Measurements from ENCODE around the gene NEK10.

The NEK10 gene

DNA sequence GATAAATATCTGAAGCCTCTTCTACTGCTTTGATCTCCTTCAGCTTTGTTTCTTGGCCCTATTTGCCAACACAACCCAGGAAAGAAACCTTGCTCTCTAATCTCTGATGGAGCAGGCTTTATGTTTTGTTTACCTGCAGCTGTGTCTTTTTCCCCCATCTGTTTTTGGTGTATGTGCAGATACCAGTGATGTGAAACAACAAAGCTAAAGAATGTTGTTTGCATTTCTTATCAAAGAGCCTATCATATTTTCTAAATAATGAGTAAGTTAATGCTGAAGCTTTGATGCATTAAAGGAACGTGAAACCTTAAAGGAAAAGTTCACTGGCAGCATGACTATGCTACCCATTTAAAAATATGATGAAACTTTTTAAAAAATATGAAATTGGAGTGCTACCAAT, 238.4 kb downstream of the NEK10 start:
- DNase-seq (ENCODE audit: low spot score in 2 of 2) (no peak), ATAC-seq (replicated peaks; ENCODE audit: extremely low read depth, poor library complexity, severe bottlenecking) (no peak)
- Mint-ChIP-seq H3K36me3 (ENCODE audit: insufficient read depth) (no peaks in the 10 kb centered on the region), H3K4me3 (no peak overlapping the region), H3K27me3 (peaks cover 12% of the 10 kb centered on the region), H3K9me3 (no peaks in the 10 kb centered on the region), H3K27ac (ENCODE audit: low read depth) (no peak overlapping the region), H3K4me1 (no peaks in the 10 kb centered on the region)

- no peaks in the 10 kb centered on the region for H3K4me1 Mint-ChIP-seq
- DNase-seq (ENCODE audit: low spot score in 2 of 2), result no peak
- H3K9me3 Mint-ChIP-seq, result no peaks in the 10 kb centered on the region
- H3K27me3 Mint-ChIP-seq, result peaks cover 18% of the 10 kb centered on the region
- H3K4me3 Mint-ChIP-seq, result no peak overlapping the region
- no peaks in the 10 kb centered on the region for H3K36me3 Mint-ChIP-seq (ENCODE audit: insufficient read depth)
- no peak for ATAC-seq (replicated peaks; ENCODE audit: extremely low read depth, poor library complexity, severe bottlenecking)
- H3K27ac Mint-ChIP-seq (ENCODE audit: low read depth), result no peak overlapping the region
Observed at GRCh38 chr3:27127879-27128278, 241.3 kb downstream of the NEK10 start.

DNA sequence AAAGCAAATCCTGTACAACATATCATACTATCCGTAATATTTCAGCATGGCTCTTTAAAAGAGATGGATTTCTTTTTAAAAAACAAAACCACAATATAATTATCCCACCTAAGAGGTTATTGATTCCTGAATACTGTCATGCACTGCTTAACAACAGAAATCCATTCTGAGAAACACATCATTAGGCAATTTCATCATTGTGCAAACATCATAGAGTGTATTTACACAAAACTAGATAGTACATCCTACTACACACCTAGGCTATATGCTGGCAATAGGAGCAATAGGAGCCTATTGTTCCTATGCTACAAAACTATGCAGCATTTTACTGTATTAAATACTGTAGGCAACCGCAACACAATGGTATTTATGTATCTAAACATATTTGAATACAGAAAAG, 242.0 kb downstream of the NEK10 start:
- Mint-ChIP-seq H3K9me3 (no peaks in the 10 kb centered on the region), H3K4me3 (no peak overlapping the region), H3K36me3 (ENCODE audit: insufficient read depth) (no peaks in the 10 kb centered on the region), H3K27ac (ENCODE audit: low read depth) (no peak overlapping the region), H3K27me3 (peaks cover 22% of the 10 kb centered on the region), H3K4me1 (no peaks in the 10 kb centered on the region)
- DNase-seq (ENCODE audit: low spot score in 2 of 2), result no peak
- no peak for ATAC-seq (replicated peaks; ENCODE audit: extremely low read depth, poor library complexity, severe bottlenecking)

GRCh38 chr3:27125821-27126501, 243.2 kb downstream of the NEK10 start:
- H3K27me3 Mint-ChIP-seq, result peaks cover 32% of the 10 kb centered on the region
- ATAC-seq (replicated peaks; ENCODE audit: extremely low read depth, poor library complexity, severe bottlenecking) (no peak), DNase-seq (ENCODE audit: low spot score in 2 of 2) (no peak)
- H3K4me1 Mint-ChIP-seq, result no peaks in the 10 kb centered on the region
- H3K9me3 Mint-ChIP-seq, result no peaks in the 10 kb centered on the region
- H3K36me3 Mint-ChIP-seq (ENCODE audit: insufficient read depth), result no peaks in the 10 kb centered on the region
- no peak overlapping the region for H3K4me3 Mint-ChIP-seq
- no peak overlapping the region for H3K27ac Mint-ChIP-seq (ENCODE audit: low read depth)

GRCh38 chr3:27119639-27120038, 249.5 kb downstream of the NEK10 start:
- ATAC-seq (replicated peaks; ENCODE audit: extremely low read depth, poor library complexity, severe bottlenecking), result no peak
- H3K4me1 Mint-ChIP-seq, result no peaks in the 10 kb centered on the region

DNA sequence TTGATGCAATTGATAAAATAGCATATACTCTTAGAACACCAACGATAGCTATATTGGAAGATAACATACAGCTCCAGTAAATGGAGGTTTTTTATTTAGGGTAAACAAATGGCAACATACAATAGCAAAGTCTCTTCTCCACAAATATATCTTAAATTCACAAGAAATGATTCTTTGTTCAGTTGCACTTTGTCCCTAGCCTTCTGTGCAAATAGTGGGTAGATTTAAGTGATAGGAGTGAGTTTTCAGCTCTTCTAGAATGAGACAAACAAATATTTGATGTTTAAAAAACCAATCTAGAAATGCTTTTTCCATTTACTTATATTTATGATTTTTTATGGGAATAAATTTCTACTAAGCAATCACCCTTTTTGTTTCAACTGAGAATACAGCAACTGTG, 253.8 kb downstream of the NEK10 start:
- Mint-ChIP-seq H3K4me3 (no peak overlapping the region), H3K4me1 (no peaks in the 10 kb centered on the region), H3K27ac (ENCODE audit: low read depth) (no peak overlapping the region), H3K27me3 (peaks cover 9% of the 10 kb centered on the region), H3K36me3 (ENCODE audit: insufficient read depth) (no peaks in the 10 kb centered on the region), H3K9me3 (no peaks in the 10 kb centered on the region)
- DNase-seq (ENCODE audit: low spot score in 2 of 2) (no peak), ATAC-seq (replicated peaks; ENCODE audit: extremely low read depth, poor library complexity, severe bottlenecking) (no peak)

More at GRCh38 chr3:27119639-27120038, 249.5 kb downstream of the NEK10 start:
- H3K9me3 Mint-ChIP-seq, result no peaks in the 10 kb centered on the region
- H3K27me3 Mint-ChIP-seq, result peaks cover 14% of the 10 kb centered on the region
- no peaks in the 10 kb centered on the region for H3K36me3 Mint-ChIP-seq (ENCODE audit: insufficient read depth)
- DNase-seq (ENCODE audit: low spot score in 2 of 2), result no peak
- no peak overlapping the region for H3K4me3 Mint-ChIP-seq
- no peak overlapping the region for H3K27ac Mint-ChIP-seq (ENCODE audit: low read depth)

- no peak for ATAC-seq (replicated peaks; ENCODE audit: extremely low read depth, poor library complexity, severe bottlenecking)
- Mint-ChIP-seq H3K27ac (ENCODE audit: low read depth) (no peak overlapping the region), H3K9me3 (no peaks in the 10 kb centered on the region), H3K27me3 (peaks cover 9% of the 10 kb centered on the region), H3K36me3 (ENCODE audit: insufficient read depth) (no peaks in the 10 kb centered on the region), H3K4me1 (no peaks in the 10 kb centered on the region), H3K4me3 (no peak overlapping the region)
- no peak for DNase-seq (ENCODE audit: low spot score in 2 of 2)
Observed at GRCh38 chr3:27114684-27115083, 254.5 kb downstream of the NEK10 start.

- no peak for DNase-seq (ENCODE audit: low spot score in 2 of 2)
- Mint-ChIP-seq H3K36me3 (ENCODE audit: insufficient read depth) (no peaks in the 10 kb centered on the region), H3K27ac (ENCODE audit: low read depth) (no peak overlapping the region), H3K4me3 (no peak overlapping the region), H3K27me3 (peaks cover 9% of the 10 kb centered on the region), H3K9me3 (no peaks in the 10 kb centered on the region), H3K4me1 (no peaks in the 10 kb centered on the region)
- no peak for ATAC-seq (replicated peaks; ENCODE audit: extremely low read depth, poor library complexity, severe bottlenecking)
Observed at GRCh38 chr3:27114129-27114528, 255.1 kb downstream of the NEK10 start.

DNA sequence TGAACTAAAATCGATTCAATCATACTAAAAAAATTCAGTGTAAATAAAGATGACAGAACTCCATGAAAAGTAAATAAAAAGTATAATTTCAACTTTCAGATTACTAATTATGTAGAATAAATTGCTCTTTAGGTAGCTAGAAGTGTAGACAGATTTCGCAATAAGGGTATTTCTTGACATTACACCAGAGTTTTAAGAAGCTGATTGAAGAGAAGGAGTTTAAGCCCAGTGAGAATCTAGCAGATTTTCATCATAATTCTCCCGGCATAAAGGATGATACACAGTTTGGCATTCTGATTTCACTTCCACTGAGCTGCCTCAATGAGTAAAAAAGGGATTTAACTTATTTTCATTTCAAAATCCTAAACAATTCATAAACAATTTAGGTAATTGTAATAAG, 259.2 kb downstream of the NEK10 start:
- no peak overlapping the region for H3K4me3 Mint-ChIP-seq
- DNase-seq (ENCODE audit: low spot score in 2 of 2) (no peak), ATAC-seq (replicated peaks; ENCODE audit: extremely low read depth, poor library complexity, severe bottlenecking) (no peak)
- H3K27me3 Mint-ChIP-seq, result peaks cover 9% of the 10 kb centered on the region
- H3K4me1 Mint-ChIP-seq, result no peaks in the 10 kb centered on the region
- H3K27ac Mint-ChIP-seq (ENCODE audit: low read depth), result no peak overlapping the region
- no peaks in the 10 kb centered on the region for H3K36me3 Mint-ChIP-seq (ENCODE audit: insufficient read depth)
- no peaks in the 10 kb centered on the region for H3K9me3 Mint-ChIP-seq

- DNase-seq (ENCODE audit: low spot score in 2 of 2), result no peak
- H3K4me1 Mint-ChIP-seq, result no peaks in the 10 kb centered on the region
- H3K36me3 Mint-ChIP-seq (ENCODE audit: insufficient read depth), result no peaks in the 10 kb centered on the region
- H3K27ac Mint-ChIP-seq (ENCODE audit: low read depth), result no peak overlapping the region
- peaks cover 19% of the 10 kb centered on the region for H3K27me3 Mint-ChIP-seq
- H3K4me3 Mint-ChIP-seq, result no peak overlapping the region
- ATAC-seq (replicated peaks; ENCODE audit: extremely low read depth, poor library complexity, severe bottlenecking), result no peak
- H3K9me3 Mint-ChIP-seq, result no peaks in the 10 kb centered on the region
Observed at GRCh38 chr3:27108322-27108721, 260.9 kb downstream of the NEK10 start.

DNA sequence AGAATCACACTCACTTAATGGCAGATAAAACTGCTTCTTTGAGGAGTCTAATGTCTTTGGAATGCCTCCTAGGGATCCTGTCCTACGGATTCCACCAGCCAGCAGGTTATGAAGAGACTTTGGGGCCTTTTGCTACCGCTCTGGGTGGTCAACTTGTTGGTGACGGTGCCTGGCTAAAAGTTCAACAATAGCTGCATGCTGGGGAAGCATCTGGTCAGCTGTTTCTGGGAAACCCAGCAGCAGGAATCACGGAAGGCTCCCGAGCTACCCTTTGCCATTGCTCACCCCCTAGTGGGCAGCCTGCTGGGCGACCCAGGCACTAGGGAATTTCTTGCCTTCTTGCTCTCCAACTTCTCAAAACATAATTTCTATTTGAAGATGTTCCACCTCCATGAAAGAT, 263.3 kb downstream of the NEK10 start:
- H3K27ac Mint-ChIP-seq (ENCODE audit: low read depth), result no peak overlapping the region
- H3K4me1 Mint-ChIP-seq, result no peaks in the 10 kb centered on the region
- H3K4me3 Mint-ChIP-seq, result no peak overlapping the region
- DNase-seq (ENCODE audit: low spot score in 2 of 2) (no peak), ATAC-seq (replicated peaks; ENCODE audit: extremely low read depth, poor library complexity, severe bottlenecking) (no peak)
- no peaks in the 10 kb centered on the region for H3K36me3 Mint-ChIP-seq (ENCODE audit: insufficient read depth)
- peaks cover 11% of the 10 kb centered on the region for H3K27me3 Mint-ChIP-seq
- no peaks in the 10 kb centered on the region for H3K9me3 Mint-ChIP-seq

GRCh38 chr3:27097182-27097581, 272.0 kb downstream of the NEK10 start:
- Mint-ChIP-seq H3K4me3 (no peak overlapping the region), H3K27ac (ENCODE audit: low read depth) (no peak overlapping the region), H3K36me3 (ENCODE audit: insufficient read depth) (no peaks in the 10 kb centered on the region), H3K9me3 (no peaks in the 10 kb centered on the region), H3K4me1 (no peaks in the 10 kb centered on the region), H3K27me3 (peaks cover 6% of the 10 kb centered on the region)
- ATAC-seq (replicated peaks; ENCODE audit: extremely low read depth, poor library complexity, severe bottlenecking) (no peak), DNase-seq (ENCODE audit: low spot score in 2 of 2) (no peak)

- Mint-ChIP-seq H3K9me3 (no peaks in the 10 kb centered on the region), H3K27me3 (peaks cover 16% of the 10 kb centered on the region), H3K36me3 (ENCODE audit: insufficient read depth) (no peaks in the 10 kb centered on the region), H3K4me3 (no peak overlapping the region), H3K4me1 (no peaks in the 10 kb centered on the region), H3K27ac (ENCODE audit: low read depth) (no peak overlapping the region)
- DNase-seq (ENCODE audit: low spot score in 2 of 2) (no peak), ATAC-seq (replicated peaks; ENCODE audit: extremely low read depth, poor library complexity, severe bottlenecking) (no peak)
Observed at GRCh38 chr3:27095553-27096222, 273.5 kb downstream of the NEK10 start.
